Measurements from ENCODE around the gene GTF2IRD1.
"Not testable (repeated sequence)": the region's sequence is repeated elsewhere in the genome, so short reads cannot be mapped to it uniquely, and the experiment has no call there.

The GTF2IRD1 gene

GRCh38 chr7:74512762-74513161 is 59.1 kb downstream of the GTF2IRD1 start:
- DNase-seq (ENCODE audit: low read depth) = no peak

- no peak for DNase-seq (ENCODE audit: low read depth)
Measured at GRCh38 chr7:74514131-74514591, 60.5 kb downstream of the GTF2IRD1 start.

GRCh38 chr7:74515276-74515675 is 61.6 kb downstream of the GTF2IRD1 start:
- DNase-seq (ENCODE audit: low read depth) = no peak

- no peak for DNase-seq (ENCODE audit: low read depth)
Measured at GRCh38 chr7:74516214-74516613, 62.5 kb downstream of the GTF2IRD1 start.

GRCh38 chr7:74518041-74518440 is 64.3 kb downstream of the GTF2IRD1 start:
- no peak for DNase-seq (ENCODE audit: low read depth)

- no peak for DNase-seq (ENCODE audit: low read depth)
Measured at GRCh38 chr7:74518654-74519053, 64.9 kb downstream of the GTF2IRD1 start.

GRCh38 chr7:74519395-74519794 is 65.7 kb downstream of the GTF2IRD1 start:
- no peak for DNase-seq (ENCODE audit: low read depth)

GRCh38 chr7:74521855-74522254 is 68.1 kb downstream of the GTF2IRD1 start:
- DNase-seq (ENCODE audit: low read depth) = no peak

- no peak for DNase-seq (ENCODE audit: low read depth)
Measured at GRCh38 chr7:74522281-74522905, 68.7 kb downstream of the GTF2IRD1 start.

GRCh38 chr7:74523015-74523414 is 69.3 kb downstream of the GTF2IRD1 start:
- DNase-seq (ENCODE audit: low read depth) = no peak

- no peak for DNase-seq (ENCODE audit: low read depth)
Measured at GRCh38 chr7:74525140-74525539, 71.4 kb downstream of the GTF2IRD1 start.

- no peak for DNase-seq (ENCODE audit: low read depth)
Measured at GRCh38 chr7:74525881-74526280, 72.2 kb downstream of the GTF2IRD1 start.

GRCh38 chr7:74526780-74527179 is 73.1 kb downstream of the GTF2IRD1 start:
- no peak for DNase-seq (ENCODE audit: low read depth)

GRCh38 chr7:74527842-74528241 is 74.1 kb downstream of the GTF2IRD1 start:
- DNase-seq (ENCODE audit: low read depth) = no peak

GRCh38 chr7:74528773-74529172 is 75.1 kb downstream of the GTF2IRD1 start:
- DNase-seq (ENCODE audit: low read depth) = not testable (repeated sequence)

GRCh38 chr7:74535951-74536356 is 82.2 kb downstream of the GTF2IRD1 start:
- DNase-seq (ENCODE audit: low read depth) = no peak

GRCh38 chr7:74541937-74542336 is 88.2 kb downstream of the GTF2IRD1 start:
- DNase-seq (ENCODE audit: low read depth) = not testable (repeated sequence)

- DNase-seq (ENCODE audit: low read depth) = no peak
Measured at GRCh38 chr7:74542558-74543117, 88.9 kb downstream of the GTF2IRD1 start.

- no peak for DNase-seq (ENCODE audit: low read depth)
Measured at GRCh38 chr7:74544706-74545469, 91.2 kb downstream of the GTF2IRD1 start.

- no peak for DNase-seq (ENCODE audit: low read depth)
Measured at GRCh38 chr7:74545921-74546320, 92.2 kb downstream of the GTF2IRD1 start.

GRCh38 chr7:74553596-74554012 is 99.9 kb downstream of the GTF2IRD1 start:
- DNase-seq (ENCODE audit: low read depth) = not testable (repeated sequence)

- no peak for DNase-seq (ENCODE audit: low read depth)
Measured at GRCh38 chr7:74554178-74554577, 100.5 kb downstream of the GTF2IRD1 start.

- no peak for DNase-seq (ENCODE audit: low read depth)
Measured at GRCh38 chr7:74560086-74560719, 106.5 kb downstream of the GTF2IRD1 start.

All from stimulated activated CD4-positive, alpha-beta T cell treated with anti-CD3 and anti-CD28 coated beads, Interleukin-2, amount 100 ng/mL, for 4 hours (primary cell).